HG03025 (cell line): Measurements from ENCODE around the gene YIF1B.
A peak's percentile ranks its signal among the peaks of the same experiment; 100 is the strongest.

Source experiments
- ATAC-seq: cut with Tn5 transposase; IDR thresholded peaks from one replicate; pipeline ENCODE4 v1.9.1; 2021; ENCODE audit warnings: mild to moderate bottlenecking, moderate library complexity; ENCODE audit not compliant: unreplicated experiment, low FRiP score

Gene YIF1B

GRCh38 chr19:38335949-38336637 lies 20.3 kb upstream of the YIF1B start:
- ATAC-seq, result peak; percentile 71

DNA sequence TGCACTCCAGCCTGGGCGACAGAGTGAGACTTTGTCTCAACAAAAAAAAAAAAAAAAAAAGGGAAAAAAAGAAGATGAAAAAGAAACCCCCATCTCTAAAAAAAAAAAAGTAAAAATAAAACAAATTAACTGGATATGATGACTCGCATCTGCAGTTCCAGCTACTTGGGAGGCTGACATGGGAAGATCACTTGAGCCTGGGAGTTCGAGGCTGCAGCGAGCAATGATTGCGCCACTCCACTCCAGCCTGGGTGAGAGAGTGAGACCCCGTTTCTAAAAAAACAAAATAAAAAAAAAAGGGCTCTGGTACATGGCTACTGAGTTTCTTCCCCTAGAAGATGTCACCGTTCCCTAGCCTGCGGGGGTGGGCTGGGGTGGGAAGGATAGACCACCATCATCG lies 17.5 kb upstream of the YIF1B start:
- no peak for ATAC-seq

GRCh38 chr19:38331728-38332127 lies 16.0 kb upstream of the YIF1B start:
- ATAC-seq, result no peak

DNA sequence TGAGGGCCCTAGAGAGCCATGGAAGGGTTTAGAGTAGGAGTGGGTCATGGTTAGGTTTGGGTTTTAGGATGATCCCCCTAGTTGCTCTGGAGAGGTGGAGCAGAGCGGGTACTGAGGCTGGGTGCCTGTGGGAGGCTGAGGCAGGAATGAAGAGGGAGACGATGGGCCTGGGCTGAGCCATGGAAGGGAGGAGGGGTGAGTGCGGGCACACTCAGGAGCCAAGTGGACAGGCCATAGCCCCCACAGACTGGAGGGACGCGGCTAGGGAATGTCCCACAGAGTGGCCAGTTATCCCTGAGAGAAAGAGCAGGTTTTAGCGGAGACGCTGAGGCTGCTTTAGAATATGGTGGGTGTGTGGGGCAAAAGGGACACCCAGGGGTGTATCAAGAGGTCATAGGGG lies 13.9 kb upstream of the YIF1B start:
- no peak for ATAC-seq

DNA sequence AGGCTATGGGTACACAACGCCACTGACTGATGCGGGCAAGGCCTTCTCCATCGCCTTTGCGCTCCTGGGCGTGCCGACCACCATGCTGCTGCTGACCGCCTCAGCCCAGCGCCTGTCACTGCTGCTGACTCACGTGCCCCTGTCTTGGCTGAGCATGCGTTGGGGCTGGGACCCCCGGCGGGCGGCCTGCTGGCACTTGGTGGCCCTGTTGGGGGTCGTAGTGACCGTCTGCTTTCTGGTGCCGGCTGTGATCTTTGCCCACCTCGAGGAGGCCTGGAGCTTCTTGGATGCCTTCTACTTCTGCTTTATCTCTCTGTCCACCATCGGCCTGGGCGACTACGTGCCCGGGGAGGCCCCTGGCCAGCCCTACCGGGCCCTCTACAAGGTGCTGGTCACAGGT lies 10.8 kb upstream of the YIF1B start:
- ATAC-seq, result no peak

GRCh38 chr19:38324431-38324830 lies 8.7 kb upstream of the YIF1B start:
- ATAC-seq, result no peak

- no peak for ATAC-seq
Observed at GRCh38 chr19:38323291-38323690, 7.5 kb upstream of the YIF1B start.

DNA sequence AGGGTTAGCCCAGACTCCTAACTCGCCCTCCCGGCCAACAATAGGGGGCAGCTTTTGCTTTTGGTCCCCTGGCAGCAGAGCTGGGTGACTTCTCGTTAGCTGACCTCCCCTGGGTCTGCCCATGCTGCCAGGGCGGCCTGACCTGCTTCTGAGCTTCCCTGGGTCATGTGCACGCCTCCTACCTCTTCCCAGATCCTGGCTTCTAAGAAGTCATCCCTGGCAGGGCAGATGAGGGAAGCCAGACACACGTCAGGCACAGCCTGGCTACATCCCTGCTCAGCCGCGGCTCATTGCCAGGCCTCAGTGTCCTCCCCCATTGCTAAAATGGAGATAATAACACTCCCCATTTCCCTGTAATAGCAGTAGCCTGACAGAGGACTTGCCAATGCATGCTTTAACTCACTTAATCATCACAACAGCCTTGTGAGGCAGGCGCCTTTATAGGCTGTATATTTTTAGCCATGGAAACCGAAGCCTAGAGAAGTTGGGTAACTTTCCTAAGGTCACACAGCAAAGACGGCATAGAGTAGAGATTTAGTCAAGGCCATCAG lies 6.0 kb upstream of the YIF1B start:
- ATAC-seq, result no peak

DNA sequence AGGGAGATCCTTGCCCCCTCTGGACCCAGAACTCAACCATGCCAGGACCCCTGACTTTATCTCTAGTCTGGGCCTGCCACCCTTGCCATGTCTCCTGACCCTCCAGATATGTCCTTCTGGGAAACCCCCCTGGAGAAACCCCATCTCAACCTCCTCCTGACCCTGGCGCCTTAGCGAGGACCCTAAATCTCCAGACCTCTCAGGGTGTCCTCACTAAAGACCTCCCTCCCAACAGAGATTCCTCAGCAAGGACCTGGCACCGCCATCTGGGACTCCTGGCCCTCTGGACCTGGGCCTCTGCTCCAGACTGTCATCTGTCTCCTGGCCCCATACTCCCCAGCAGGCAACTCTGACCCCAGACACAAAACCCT lies 5.2 kb upstream of the YIF1B start:
- no peak for ATAC-seq

DNA sequence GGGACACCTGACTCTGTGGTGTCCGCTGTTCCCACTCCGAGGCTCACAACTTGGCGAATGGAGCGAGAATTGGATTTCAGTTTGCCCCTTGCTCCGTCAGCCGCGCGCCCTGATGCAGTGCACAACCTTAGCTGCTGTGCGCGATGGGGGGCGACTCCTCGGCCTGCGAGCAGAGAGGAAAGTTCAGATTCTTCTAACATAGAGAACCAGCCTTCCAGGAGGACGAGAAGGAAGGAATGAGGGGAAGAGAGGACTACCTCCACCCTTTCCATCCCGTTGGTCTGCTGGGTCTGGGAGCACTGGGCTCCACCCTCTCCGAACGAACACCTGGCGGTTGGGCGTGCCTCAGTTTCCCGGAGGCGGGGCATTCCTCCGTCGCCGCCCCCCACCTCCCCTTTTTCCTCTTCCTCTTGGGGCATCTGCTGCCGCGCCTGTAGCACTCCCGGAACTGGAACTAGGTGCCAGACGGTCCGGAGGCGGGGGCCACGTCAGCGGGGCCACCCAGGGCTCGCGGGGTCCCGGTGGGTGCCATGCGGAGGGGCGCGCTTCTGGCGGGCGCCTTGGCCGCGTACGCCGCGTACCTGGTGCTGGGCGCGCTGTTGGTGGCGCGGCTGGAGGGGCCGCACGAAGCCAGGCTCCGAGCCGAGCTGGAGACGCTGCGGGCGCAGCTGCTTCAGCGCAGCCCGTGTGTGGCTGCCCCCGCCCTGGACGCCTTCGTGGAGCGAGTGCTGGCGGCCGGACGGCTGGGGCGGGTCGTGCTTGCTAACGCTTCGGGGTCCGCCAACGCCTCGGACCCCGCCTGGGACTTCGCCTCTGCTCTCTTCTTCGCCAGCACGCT lies 3.9 kb upstream of the YIF1B start, which contains the start of gene KCNK6:
TSS of gene KCNK6 (plus strand) at position 425 of the 838 bp plus-strand sequence. CDS start at position 531, 106 bp downstream.
- no peak for ATAC-seq

GRCh38 chr19:38318660-38319059 lies 2.9 kb upstream of the YIF1B start:
- no peak for ATAC-seq

DNA sequence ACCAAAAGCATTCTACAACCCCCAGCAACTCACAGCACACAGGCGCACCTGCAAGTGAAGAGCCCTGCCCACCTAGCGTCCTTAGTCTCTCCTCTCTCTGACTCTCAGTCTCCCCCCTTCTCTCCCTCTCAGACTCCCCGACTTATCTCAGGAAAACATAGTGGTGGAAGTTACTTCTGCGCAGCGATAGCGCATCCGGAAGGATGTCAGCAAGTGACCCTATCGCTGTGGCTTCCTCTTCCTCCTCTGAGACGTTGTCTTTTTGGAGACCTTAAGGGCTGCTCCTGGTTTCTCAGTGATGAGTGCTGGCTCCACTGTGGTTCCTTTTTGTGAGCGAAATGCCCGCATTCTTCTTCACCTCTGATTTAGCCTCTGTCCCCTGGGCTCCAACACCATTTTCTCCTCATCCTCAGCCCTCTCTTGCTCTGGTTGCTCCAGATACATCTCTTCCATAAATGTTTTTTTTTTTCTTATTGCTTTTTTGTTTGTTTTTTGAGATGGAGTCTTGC lies 1.4 kb upstream of the YIF1B start:
- ATAC-seq, result no peak

DNA sequence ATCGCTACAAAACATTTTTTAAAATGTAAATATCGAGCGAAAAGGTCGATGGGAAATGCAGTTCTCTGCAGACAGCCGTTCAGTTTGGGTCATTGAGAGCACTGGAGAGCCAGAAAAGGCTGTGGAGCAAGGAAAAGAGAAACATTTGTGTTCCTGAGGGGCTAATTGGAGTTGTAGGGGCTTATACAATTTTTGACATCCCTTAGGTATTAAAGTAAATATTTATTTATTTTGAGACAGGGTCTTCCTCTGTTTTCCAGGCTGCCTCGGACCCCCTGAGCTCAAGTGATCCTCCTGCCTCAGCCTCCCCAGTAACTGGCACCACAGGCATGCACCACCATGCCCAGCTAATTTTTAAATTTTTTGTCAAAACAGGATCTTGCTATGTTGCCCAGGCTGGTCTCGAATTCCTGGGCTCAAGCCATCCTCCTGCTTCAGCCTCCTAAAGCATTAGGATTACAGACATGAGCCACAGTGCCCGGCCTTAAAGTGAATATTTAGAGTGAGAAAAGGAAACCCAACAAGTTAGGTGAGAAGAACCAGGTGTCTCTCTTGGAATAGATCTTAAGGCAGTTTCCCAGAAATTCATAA lies 825 bp upstream of the YIF1B start:
- peak; percentile 7 for ATAC-seq

DNA sequence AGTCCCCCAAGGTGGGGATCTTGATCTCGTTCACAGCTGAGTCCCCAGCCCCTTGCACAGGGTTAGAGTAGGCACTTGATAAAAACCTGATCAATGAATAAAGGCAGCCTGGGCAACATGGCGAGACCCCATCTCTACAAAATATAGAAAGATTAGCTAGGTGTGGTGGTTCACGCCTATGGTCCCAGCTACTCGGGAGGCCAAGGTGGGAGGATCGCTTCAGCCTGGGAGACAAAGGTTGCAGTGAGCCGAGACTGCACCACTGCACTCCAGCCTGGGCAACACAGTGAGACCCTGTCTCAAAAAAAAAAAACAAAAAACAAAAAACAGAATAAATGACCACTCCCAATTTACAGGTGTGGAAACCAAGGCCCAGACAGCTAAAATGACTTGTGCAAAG lies 4.8 kb downstream of the YIF1B start:
- ATAC-seq, result no peak

DNA sequence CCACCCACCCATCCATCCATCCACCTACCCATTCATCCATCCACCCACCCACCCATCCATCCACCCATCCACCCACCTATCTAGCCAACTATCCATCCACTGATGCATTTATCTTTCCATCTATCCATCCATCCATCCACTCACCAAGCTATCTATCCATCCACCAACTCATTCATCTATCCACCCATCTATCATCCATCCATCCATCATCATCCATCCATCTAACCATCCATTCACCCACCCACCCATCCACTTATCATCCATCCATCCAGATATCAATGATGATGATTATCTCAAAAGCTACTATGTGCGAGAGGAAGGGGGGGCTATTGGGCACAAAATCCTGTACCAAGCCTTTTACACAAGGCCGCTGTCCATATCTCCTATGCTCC lies 5.5 kb downstream of the YIF1B start:
- no peak for ATAC-seq

- no peak for ATAC-seq
Observed at GRCh38 chr19:38309615-38310278, 6.0 kb downstream of the YIF1B start.

GRCh38 chr19:38308926-38309614 lies 6.7 kb downstream of the YIF1B start:
- ATAC-seq, result no peak

GRCh38 chr19:38308006-38308766 lies 7.6 kb downstream of the YIF1B start:
- ATAC-seq, result no peak

- no peak for ATAC-seq
Observed at GRCh38 chr19:38307597-38307996, 8.2 kb downstream of the YIF1B start.
